ENCODE results near the gene ASB16.

DNA sequence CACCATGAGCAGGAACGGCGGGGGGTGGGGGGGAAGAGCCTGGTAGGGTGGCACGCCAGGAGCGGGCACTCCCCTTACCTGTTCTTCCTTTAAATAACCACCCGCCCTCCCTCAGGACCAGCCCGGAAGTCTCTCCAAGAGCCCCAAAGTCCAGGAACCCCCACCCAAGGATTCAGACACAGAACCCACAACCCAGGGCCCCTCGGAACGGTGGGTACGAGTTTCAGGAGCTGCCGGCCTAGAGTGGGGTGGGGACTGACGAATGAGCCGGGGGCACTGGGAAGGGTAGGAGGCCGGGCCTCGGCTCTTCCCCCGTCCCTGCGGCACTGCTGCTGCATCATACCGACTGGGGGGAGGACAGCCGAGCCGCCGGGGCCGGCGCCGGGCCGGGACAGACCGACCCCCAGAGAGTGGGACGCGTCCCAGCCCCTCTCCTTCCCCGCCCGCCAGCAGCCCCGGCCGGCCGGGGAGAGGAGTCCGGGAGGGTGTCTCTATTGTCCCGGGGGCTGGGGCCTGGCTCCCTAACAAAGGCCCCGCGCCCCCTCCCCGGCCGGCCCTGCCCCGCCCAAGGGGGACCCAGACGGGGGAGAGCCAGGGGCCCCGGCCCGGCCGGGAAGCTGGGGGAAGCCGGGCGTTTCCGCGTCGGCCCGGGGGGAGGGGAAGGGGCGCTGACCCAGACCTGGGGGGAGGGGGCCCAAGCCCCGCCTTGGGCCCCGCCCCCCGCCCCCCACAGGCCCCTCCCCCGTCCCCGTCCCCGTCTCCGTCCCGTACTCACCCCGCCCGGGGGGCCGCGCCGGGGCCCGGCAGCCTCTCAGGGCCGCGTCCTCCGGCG lies 28.4 kb downstream of the ASB16 start:
- TF ChIP-seq, protein P1, sequence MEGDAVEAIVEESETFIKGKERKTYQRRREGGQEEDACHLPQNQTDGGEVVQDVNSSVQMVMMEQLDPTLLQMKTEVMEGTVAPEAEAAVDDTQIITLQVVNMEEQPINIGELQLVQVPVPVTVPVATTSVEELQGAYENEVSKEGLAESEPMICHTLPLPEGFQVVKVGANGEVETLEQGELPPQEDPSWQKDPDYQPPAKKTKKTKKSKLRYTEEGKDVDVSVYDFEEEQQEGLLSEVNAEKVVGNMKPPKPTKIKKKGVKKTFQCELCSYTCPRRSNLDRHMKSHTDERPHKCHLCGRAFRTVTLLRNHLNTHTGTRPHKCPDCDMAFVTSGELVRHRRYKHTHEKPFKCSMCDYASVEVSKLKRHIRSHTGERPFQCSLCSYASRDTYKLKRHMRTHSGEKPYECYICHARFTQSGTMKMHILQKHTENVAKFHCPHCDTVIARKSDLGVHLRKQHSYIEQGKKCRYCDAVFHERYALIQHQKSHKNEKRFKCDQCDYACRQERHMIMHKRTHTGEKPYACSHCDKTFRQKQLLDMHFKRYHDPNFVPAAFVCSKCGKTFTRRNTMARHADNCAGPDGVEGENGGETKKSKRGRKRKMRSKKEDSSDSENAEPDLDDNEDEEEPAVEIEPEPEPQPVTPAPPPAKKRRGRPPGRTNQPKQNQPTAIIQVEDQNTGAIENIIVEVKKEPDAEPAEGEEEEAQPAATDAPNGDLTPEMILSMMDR (IDR thresholded peaks at IDR 0.05; ENCODE audit: extremely low read depth in 1 of 2, insufficient read depth in 1 of 2, low read depth in 1 of 2, low read length in 2 of 2) = no peak
- TF ChIP-seq POLR2A (IDR thresholded peaks at IDR 0.05; ENCODE audit: low read depth, low read length) (peak; percentile 60), GATA2 (IDR thresholded peaks at IDR 0.05; ENCODE audit: insufficient read depth, insufficient read length, low read depth, low read length) (no peak), MYC (IDR thresholded peaks at IDR 0.05; ENCODE audit: low read depth, low read length) (no peak), EZH2 (IDR thresholded peaks at IDR 0.05; ENCODE audit: borderline replicate concordance, low read depth, low read length, severe bottlenecking) (no peak), JUN (IDR thresholded peaks at IDR 0.05; ENCODE audit: borderline replicate concordance, insufficient read depth, insufficient read length, low read depth) (no peak), FOS (IDR thresholded peaks at IDR 0.05; ENCODE audit: borderline replicate concordance, insufficient read depth, low read length) (no peak), POLR2AphosphoS5 (IDR thresholded peaks at IDR 0.05; ENCODE audit: insufficient read depth, low read depth, low read length) (peak; percentile 64)
- TF ChIP-seq, protein P2, sequence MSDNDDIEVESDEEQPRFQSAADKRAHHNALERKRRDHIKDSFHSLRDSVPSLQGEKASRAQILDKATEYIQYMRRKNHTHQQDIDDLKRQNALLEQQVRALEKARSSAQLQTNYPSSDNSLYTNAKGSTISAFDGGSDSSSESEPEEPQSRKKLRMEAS (IDR thresholded peaks at IDR 0.05; ENCODE audit: insufficient read depth, insufficient read length) = no peak

Data from endothelial cell of umbilical vein (primary cell).